Hematopoietic multipotent progenitor cell (in vitro differentiated cells): ENCODE results near the gene MSI2. TPM values are rescaled to one million over a fixed set of nuclear protein-coding genes. Genes with fewer than 3 reads are reported as not detected.

ENCODE experiments used
- DNase-seq, 3 donors: peaks; one replicate each; pipeline ENCODE4 v3.0.0-alpha.2; 2011 to 2015; ENCODE audit warnings: low read depth in 2 of 3, low spot score in 2 of 3
- small RNA-seq: library from RNA; depleted of rRNA; stranded (forward); fragments of <200 nt; gene quantifications from one replicate; pipeline ENCODE3, GENCODE V24; 2012
- total RNA-seq: library from RNA; depleted of rRNA; stranded (reverse); fragments of >200 nt; gene quantifications from one replicate; pipeline ENCODE4 v1.2.3, GENCODE V29; 2012

The MSI2 gene
- total RNA-seq, 1 donor = 241 TPM

DNA sequence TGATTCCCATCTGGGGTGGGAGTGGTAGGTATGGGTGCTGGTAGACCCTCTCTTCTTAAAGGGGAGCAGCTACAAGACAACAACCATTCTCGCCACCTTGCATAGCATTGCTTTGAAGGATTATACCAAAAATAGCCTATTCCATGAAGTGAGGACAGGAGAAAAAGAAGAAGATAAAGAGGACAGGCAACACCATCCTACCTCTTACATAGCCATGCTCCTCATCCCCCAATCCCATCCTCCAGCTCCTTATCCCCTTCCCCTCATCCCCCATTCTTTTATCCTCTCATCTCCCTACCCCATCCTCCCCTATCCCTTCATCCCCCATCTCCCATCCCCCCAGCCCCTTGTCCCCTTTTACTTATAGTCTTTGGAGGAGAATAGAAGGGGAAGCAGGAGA is 459.7 kb downstream of the MSI2 start:
- DNase-seq = no peak

DNA sequence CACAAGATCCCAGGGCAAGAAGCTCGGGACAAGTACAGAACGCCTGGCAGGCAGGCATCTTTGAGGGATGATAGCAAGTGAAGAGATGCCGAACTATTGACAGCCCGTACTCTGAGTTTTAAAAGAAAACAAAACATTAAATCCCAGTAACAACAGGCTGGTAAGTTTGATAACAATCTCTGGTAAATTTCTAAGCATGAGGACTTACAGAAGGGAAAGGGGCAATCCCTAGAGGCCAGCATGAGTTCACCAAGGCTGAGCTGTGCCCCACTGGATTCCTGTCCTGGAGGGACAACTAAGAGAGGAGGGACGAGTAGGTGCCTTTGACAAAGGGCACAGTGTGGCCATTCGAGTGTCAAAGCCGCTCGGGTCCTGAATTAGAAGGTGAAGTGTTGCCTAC is 462.6 kb downstream of the MSI2 start:
- no peak for DNase-seq

GRCh38 chr17:57720386-57721035 is 464.2 kb downstream of the MSI2 start:
- no peak for DNase-seq

- DNase-seq = no peak
Measured at GRCh38 chr17:57721967-57722703, 465.8 kb downstream of the MSI2 start.

DNA sequence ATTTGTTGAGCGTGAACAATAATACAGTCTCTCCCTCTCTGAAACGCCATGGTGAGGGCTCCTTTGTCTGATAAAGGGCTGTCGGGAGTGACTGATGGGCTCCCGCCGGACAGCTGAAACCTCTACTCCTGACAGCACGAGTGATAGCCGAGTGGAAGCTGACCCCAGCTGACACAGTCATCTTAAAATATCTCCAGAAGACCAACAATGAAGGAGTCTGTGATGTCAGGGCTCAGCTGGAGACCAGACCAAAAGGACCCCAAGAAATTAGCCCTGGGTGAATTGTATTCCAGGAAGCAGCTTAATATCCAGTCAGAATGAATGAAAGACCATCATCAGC is 466.4 kb downstream of the MSI2 start:
- no peak for DNase-seq

DNA sequence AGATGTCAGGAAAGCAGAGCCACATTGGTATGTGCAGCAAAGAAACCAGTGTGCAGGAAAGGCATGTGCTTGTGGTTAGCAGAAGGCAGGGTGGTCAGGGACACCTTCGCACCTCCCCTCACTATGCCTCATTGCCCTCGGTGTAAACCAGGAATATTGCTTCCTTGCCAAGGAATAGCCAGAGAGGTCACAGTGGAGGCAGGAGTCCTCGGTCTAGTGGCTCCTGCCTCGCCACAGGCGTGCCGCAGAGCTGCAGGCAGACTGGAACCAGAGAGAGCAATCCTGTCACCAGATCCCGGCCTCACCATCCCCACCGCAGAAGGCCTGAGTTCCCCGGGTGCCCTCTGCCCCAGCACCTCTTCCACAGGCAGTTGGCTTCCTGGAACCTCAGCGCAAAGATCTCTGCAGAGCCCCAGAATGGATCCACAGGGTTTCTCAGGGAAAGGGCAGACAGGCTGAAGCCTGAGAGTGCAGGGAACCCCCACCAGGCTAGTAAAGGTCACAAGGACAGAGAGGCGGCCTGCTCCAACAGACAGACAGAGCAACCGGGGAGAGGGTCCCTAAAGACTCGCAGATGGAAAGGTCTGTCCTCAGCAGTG is 467.2 kb downstream of the MSI2 start:
- DNase-seq = no peak

- no peak for DNase-seq
Measured at GRCh38 chr17:57724026-57724728, 467.9 kb downstream of the MSI2 start.

DNA sequence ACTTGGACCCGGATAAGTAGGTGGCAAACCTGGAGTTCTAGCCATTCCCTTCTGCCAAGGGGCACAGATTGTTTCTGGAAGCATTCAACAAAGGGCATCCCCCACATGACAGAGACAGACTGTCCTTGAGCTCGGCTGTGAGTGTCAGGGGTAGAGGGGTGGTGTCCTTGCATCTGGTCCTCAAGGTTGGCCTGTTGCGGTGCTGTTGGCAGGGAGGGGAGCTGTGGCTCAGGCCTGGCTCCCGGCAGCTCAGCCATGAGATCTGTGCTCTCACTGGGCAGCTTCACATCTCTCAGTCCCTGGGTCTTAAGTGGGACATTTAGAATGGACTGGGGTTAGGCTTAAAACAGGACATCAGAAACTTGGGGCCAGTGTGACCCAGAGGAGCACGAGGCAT is 468.4 kb downstream of the MSI2 start:
- DNase-seq = no peak

- no peak for DNase-seq
Measured at GRCh38 chr17:57726213-57726790, 470.0 kb downstream of the MSI2 start.

DNA sequence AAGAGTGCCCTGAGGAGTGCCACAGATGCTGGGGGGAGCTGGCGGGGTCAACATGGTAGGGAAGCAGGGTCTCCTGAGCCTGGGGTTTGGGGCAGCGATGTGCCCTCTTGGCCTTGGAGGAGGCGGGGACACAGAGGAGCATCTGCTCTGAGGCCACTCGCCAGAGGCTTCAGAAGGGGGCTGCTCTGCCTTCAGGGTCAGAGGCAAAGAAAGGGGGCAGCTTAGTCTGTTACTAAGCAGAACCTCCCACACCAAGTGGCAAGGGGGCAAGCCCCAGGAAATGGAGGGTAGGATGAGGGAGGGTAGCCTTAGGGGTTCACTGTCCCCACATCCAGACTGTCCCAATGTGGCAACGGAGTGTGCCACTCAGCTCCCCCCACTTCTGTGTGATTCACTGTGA is 470.5 kb downstream of the MSI2 start:
- no peak for DNase-seq

- no peak for DNase-seq
Measured at GRCh38 chr17:57727630-57728175, 471.4 kb downstream of the MSI2 start.

- DNase-seq = no peak
Measured at GRCh38 chr17:57730026-57730701, 473.8 kb downstream of the MSI2 start.

GRCh38 chr17:57732062-57732461 is 475.7 kb downstream of the MSI2 start:
- no peak for DNase-seq

DNA sequence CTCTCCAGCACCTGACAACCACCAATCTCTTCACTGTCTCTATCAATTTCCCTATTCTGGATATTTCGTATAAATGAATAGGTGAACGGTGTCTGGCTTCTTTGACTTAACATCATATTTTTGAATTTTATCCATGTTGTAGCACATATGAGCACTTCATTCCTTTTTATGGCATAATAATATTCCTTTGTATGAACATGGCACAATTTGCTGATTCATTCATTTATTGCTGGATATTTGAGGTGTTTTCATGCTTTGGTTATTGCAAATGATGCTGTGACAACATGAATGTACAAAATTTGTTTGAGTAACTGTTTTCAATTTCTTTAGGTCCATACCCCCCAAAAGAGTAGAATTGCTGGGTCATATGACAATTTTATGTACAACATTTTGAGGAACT is 476.8 kb downstream of the MSI2 start:
- no peak for DNase-seq

Small RNA genes within 50 kb of the gene (small RNA-seq; reads per million reads assigned to genes)
- gene RN7SL449P (not detected), gene RNU7-134P (not detected)

Other genes starting within 250 kb of the MSI2 start
- 42.8 TPM for gene AKAP1, start 171.3 kb upstream of the MSI2 start, total RNA-seq